CD4-positive, alpha-beta T cell treated with Interleukin-12 subunit alpha and Interleukin-12 subunit beta, for 1 hour (primary cell): ENCODE data around the gene INHBB.

Experiments
- DNase-seq: peaks from one replicate; pipeline ENCODE4 v3.0.0-alpha.2; 2020

Gene INHBB

GRCh38 chr2:120399889-120400240, 53.9 kb downstream of the INHBB start:
- DNase-seq = no peak

DNA sequence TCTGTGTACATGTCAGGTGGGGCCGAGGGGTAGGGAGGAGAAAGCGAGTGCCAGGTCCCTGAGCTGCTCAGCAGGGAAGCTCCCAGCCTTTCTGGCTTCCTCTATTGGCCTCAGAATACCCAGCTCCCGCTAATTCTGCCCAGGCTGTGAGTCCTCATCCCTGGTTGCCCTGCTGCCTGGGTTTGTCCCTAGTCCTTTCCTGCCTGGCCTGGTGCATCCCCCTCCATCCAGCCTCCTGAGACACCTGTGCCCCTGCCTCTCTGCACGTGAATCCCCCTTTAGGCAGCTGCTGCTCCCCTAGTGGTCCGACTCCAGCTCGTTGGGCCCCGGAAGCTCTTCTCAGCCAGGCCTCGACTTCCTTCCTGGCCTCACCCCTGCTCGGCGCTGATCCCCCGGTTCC, 54.6 kb downstream of the INHBB start:
- no peak for DNase-seq
